ENCODE results near the gene AOPEP.

- TF ChIP-seq EZH2 (IDR thresholded peaks at IDR 0.05; ENCODE audit: borderline replicate concordance, low read depth, low read length) (no peak), ZNF232 (CRISPR knock-in tag; IDR thresholded peaks at IDR 0.05) (no peak), NFYB (IDR thresholded peaks at IDR 0.05; ENCODE audit: extremely low read depth, insufficient read length) (no peak), NFE2L1 (tag; IDR thresholded peaks at IDR 0.05; ENCODE audit: borderline replicate concordance, low read depth) (no peak)
These were observed 7.7 kb downstream of the AOPEP start for GRCh38 chr9:94734054-94734754.

Data from K562 (cell line).